ENCODE measurements around the gene RAPSN.

RAPSN gene

DNA sequence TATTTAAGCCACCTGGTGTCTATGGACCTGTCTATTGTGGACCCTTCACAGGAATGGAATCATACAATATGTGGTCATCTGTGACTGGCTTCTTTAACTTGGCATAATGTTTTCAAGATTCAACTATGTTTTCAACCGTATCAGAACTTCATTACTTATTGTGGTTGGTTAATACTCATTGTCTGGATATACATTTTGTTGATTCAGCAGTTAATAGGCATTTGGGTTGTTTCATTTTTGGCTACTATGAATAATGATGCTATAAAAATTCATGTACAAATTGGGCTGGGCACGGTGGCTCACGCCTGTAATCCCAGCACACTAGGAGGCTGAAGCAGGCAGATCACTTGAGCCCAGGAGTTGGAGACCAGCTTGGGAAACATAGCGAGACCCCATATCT is 2.5 kb upstream of the RAPSN start:
- TF ChIP-seq POLR2A (IDR thresholded peaks at IDR 0.05; ENCODE audit: low read length) (no peak), GATA1 (IDR thresholded peaks at IDR 0.05; ENCODE audit: low read depth, low read length) (no peak)
- no peak for DNase-seq

DNA sequence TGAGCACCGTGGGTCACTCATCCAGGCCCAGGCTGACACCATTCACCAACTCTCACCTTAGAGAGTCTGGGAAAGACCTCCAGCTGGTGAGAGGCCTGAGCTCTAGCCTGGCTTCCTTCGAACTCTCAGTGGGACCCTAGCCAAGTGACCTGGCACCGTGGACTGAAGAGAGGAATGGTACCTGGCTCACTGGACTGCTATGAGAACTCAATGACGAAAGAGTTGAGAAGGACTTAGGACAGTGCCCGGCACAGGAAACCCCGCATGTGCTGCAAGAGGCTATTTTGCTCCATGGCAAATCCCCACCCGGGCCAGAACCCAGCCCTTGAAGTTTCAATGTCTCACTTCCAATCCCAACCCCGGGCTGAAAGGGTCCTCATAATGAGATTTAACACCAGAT is 605 bp upstream of the RAPSN start:
- TF ChIP-seq POLR2A (IDR thresholded peaks at IDR 0.05; ENCODE audit: low read length), result no peak
- no peak for TF ChIP-seq GATA1 (IDR thresholded peaks at IDR 0.05; ENCODE audit: low read depth, low read length)
- no peak for DNase-seq

DNA sequence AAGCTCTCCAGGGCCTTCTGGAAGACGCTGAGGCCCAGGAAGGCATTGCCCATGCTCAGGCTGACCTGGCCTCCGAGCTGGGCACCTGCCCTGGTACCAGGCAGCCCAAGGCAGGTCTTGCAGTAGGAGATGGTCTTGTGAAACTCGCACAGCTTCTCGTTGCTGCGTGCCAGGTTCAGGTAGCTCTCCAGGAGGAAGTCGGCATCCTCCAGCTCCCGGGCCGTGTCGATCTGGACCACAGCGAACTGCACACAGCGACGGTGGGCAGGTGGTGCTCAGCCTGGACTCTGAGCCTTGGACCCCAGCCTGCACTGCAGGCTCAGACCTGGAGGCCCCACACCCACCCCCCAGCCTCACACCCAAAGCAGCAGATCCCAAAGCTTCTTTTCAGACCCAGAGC is 1.0 kb downstream of the RAPSN start:
- TF ChIP-seq GATA1 (IDR thresholded peaks at IDR 0.05; ENCODE audit: low read depth, low read length), result no peak
- no peak for TF ChIP-seq POLR2A (IDR thresholded peaks at IDR 0.05; ENCODE audit: low read length)
- DNase-seq, result no peak

DNA sequence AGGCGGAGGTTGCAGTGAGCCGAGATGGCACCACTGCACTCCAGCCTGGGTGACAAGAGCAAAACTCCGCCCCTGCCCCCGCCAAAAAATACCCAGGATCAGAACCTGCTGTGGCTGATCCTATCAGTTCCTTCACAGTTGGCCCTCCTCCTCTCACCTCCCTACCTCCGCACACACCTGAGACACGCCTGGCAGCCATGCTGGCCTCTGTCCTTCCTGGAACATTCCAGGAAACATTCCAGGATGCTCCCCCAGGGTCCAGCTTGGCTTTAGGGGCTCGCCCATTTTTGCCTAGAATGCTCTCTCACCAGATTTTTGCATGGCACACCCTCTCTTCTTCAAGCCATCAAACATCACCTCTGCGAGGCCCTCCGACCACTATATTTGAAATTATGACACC is 2.1 kb downstream of the RAPSN start:
- TF ChIP-seq POLR2A (IDR thresholded peaks at IDR 0.05; ENCODE audit: low read length) (no peak), GATA1 (IDR thresholded peaks at IDR 0.05; ENCODE audit: low read depth, low read length) (no peak)
- DNase-seq, result no peak

DNA sequence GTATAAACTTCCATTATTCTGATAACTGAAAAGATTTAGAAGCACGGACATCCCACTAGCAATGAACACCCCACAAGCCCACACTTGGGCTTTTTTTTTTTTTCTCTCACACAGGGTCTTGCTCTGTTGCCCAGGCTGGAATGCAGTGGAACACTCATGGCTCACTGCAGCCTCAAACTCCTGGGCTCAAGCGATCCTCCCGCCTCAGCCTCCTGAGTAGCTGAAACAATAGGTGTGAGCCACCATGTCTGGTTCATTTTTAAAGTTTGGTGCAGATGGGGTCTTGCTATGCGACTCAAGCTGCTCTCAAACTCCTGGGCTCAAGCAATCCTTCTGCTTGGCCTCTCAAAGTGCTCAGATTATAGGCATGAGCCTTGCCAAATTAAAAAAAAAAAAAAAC is 3.1 kb downstream of the RAPSN start:
- no peak for DNase-seq
- TF ChIP-seq POLR2A (IDR thresholded peaks at IDR 0.05; ENCODE audit: low read length) (no peak), GATA1 (IDR thresholded peaks at IDR 0.05; ENCODE audit: low read depth, low read length) (no peak)

DNA sequence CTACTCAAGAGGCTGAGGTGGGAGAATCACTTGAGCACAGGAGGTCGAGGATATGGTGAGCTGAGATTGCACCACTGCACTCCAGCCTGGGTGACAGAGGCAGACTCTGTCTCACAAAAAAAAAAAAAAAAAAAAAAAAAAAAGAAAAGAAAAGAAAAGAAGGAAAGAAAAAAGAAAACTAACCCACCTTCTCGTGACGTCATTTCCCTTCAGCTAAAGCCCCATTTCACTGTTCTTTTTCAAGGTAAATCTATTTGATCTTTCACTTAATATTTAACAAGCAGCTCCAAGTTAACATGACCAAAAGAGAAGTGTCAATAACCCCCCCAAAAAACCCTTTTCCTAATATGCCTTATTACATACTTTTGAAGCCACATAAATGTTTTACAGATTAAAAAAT is 5.1 kb downstream of the RAPSN start:
- DNase-seq, result no peak
- no peak for TF ChIP-seq POLR2A (IDR thresholded peaks at IDR 0.05; ENCODE audit: low read length)

DNA sequence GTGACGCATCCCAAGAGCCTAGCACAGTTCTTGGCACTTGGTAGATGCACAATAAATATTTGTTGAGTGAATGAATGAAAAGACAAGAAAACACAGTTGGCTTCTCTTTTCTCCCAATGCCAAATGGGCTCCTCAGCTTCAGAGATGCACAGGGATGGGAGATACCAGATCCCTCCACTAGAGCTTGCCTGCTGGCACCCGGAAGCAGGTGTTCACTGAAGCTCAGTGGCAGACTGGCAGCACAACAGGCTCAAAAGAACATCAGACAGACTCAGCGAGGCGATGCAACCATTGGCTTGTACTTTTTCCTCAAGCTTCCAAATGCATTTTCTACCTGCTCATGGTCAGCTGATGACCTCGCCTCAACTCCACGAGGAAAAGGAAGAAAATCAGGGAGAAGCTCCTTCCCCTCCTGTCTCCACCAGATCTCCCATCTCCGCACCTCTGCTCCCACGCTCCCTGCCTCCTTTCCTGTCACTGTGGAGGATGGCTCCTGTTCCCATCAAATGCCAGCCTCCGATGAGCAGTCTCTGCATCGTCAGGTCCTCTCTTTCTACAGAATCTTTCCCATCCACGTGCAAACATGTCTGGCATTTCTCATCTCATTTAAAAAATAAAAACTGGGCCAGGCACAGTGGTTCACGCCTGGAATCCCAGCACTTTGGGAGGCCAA is 5.8 kb downstream of the RAPSN start:
- TF ChIP-seq POLR2A (IDR thresholded peaks at IDR 0.05; ENCODE audit: low read length) (no peak), GATA1 (IDR thresholded peaks at IDR 0.05; ENCODE audit: low read depth, low read length) (no peak)
- no peak for DNase-seq

DNA sequence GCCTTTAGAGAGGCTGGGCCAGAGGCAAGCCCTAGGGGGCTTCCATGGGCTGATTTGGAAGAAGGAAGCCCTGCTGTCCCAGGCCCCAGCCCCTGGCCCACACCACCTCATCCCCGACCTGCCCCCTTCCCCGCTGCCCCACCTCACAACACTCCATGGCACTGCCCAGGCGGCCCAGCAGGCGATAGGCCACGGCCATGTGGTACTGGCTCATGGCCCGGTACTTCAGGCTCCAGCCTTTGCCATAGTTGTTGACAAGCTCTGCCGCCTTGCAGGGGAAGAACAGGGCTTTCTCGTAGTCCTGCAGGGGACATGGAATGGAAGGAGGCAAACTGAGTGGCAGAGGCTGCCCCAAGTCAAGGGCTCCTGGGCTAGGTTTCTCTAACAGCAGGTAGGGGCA is 6.4 kb downstream of the RAPSN start:
- no peak for TF ChIP-seq GATA1 (IDR thresholded peaks at IDR 0.05; ENCODE audit: low read depth, low read length)
- no peak for TF ChIP-seq POLR2A (IDR thresholded peaks at IDR 0.05; ENCODE audit: low read length)
- DNase-seq, result no peak

DNA sequence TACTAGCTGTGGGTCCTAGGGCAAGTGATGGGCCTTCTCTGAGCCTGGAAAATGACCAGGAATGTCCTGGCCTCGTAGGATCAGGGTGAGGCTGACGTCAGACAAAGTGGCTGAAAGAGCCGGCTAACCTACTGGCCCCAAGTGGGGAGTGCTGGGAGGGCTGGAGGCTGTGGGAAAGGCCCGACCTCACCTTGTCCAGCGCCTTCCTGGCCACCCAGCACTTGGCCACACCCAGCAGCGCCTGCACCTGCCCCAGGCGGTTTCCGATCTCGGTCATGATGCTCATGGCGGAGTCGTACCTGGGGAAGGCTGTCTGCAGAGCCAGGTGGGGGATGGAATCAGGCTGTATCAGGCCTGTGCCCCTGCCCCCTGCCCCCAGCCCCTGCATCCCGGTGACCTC is 7.5 kb downstream of the RAPSN start:
- TF ChIP-seq POLR2A (IDR thresholded peaks at IDR 0.05; ENCODE audit: low read length) (no peak), GATA1 (IDR thresholded peaks at IDR 0.05; ENCODE audit: low read depth, low read length) (no peak)
- DNase-seq, result no peak

DNA sequence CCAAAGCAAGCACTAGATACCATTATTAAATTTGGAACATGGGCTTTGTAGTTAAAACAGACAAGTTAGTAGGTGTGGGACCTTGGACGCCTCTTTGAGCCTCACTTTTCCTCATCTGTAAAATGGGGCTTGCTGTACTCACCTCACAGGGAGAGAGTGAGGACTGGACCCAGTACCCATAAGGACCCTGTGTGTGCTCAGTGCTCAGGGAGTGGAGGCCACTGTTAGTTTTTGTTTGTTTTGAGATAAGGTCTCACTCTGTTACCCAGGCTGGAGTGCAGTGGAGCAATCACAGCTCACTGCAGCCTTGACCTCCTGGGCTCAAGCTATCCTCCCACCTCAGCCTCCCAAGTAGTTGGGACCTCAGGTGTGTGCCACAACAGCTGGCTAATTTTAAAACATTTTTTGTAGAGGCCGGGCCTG is 8.9 kb downstream of the RAPSN start:
- no peak for DNase-seq
- no peak for TF ChIP-seq POLR2A (IDR thresholded peaks at IDR 0.05; ENCODE audit: low read length)
- no peak for TF ChIP-seq GATA1 (IDR thresholded peaks at IDR 0.05; ENCODE audit: low read depth, low read length)

DNA sequence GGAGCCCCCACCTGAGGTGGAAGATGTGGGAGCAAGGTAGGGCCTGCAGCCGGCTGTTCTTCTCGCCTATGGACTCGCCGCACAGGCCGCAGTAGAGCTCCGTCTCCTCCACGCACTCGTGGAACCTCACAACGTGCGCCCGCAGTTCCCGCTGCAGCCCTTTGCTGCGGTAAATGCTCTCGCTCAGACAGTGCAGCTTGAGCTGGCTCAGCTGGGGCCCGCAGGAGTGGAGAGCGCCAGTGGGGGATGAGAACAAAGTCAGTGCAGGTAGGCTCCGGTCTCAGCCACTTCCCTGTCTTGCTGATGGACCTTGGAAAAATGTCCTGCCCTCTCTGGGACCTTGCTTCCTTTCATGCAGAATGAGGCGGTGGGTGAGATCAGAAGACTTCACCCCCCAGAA is 10.2 kb downstream of the RAPSN start:
- TF ChIP-seq GATA1 (IDR thresholded peaks at IDR 0.05; ENCODE audit: low read depth, low read length) (no peak), POLR2A (IDR thresholded peaks at IDR 0.05; ENCODE audit: low read length) (no peak)
- no peak for DNase-seq

DNA sequence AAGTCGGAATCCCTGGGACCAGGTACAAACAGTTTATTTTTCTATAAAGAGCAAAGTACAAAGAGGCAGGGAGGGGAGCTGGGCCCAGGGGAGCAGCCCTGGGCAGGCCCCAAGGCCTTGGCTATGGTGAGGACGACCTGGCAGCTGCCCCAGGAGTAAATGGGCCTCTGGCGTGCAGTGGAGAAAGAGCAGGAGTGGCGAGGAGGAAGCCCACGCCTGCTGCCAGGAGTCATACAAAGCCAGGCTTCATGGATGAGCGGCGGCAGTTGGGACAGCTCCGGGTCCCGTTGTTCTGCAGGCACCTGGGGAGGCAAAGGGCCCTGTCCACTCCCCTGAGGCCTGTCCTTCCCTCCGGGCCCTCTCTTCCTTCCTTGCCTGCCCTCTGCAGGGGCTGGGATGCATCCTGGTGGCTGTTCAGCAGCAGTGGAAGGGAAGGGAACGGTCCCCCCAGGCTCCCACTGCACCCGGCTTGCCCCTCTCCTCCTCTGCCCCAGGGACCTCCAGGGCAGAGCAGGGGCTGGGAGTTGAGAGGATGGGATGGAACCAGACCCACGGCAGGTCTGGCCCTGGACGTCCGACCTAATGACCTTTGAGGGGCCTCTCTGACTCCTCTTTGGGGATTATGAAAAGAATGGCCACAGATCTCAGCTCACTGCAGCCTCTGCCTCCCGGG is 11.1 kb downstream of the RAPSN start:
- TF ChIP-seq GATA1 (IDR thresholded peaks at IDR 0.05; ENCODE audit: low read depth, low read length), result no peak
- TF ChIP-seq POLR2A (IDR thresholded peaks at IDR 0.05; ENCODE audit: low read length), result no peak
- no peak for DNase-seq

DNA sequence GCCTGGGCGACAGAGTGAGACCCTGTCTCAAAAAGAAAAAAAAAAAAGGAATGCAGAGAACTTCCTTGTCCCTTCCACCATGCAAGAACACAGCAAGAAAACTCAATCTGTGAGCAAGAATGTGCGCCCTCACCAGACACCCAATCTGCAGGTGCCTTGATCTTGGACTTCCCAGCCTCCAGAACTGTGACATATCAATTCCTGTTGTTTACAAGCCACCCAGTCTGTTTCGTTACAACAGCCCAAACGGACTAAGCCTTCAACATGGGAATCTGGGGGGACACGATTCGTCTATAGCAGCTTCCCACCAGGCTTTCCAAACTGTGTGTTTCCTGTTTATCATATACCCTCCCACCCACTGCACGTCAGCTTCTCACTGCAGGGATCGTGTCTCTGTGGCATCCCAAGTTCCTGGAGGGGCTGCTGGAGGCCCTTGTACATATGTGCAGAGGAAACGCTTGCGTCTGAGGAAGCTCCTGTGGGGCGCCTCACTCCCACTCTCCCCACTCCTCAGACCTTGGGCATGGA is 11.7 kb downstream of the RAPSN start:
- TF ChIP-seq POLR2A (IDR thresholded peaks at IDR 0.05; ENCODE audit: low read length), result no peak
- TF ChIP-seq GATA1 (IDR thresholded peaks at IDR 0.05; ENCODE audit: low read depth, low read length), result no peak
- DNase-seq, result no peak

DNA sequence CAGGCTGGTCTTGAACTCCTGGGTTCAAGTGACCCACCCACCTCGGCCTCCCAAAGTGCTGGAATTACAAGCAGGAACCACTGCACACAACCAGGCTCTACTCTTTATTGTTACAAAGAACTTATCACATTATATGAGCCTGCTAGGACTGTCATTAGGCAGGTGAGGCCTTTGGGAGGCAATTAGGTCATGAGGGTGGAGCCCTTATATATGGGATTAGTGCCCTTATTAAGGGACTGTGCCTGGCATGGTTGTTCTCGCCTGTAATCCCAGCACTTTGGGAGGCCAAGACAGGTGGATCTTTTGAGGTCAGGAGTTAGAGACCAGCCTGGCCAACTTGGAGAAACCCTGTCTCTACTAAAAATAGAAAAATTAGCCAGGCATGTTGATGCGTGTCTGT is 12.2 kb downstream of the RAPSN start:
- no peak for DNase-seq
- TF ChIP-seq POLR2A (IDR thresholded peaks at IDR 0.05; ENCODE audit: low read length) (no peak), GATA1 (IDR thresholded peaks at IDR 0.05; ENCODE audit: low read depth, low read length) (no peak)

DNA sequence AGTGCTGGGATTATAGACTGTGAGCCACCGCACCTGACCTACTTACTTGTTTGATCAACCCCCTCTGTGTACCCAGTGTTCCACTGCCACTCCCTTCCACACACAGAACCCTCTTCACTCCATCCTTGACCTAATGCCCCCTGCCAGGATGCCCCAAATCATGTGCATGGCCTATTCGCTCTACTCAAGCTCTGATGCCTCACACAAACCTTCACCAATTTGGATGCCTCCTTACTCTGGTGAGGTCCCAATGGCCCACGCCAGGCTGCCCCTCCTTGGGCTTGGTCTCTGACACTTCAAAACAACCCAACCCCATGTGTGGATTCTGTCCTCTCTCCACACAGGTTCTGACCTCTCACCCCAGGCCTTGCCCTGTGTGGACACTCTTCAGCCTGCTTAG is 13.2 kb downstream of the RAPSN start:
- no peak for TF ChIP-seq POLR2A (IDR thresholded peaks at IDR 0.05; ENCODE audit: low read length)
- DNase-seq, result no peak
